T-helper 2 cell treated with Interferon-gamma antibody and Interleukin-4, amounts not matched to agents 5 μg/mL and 100 μg/mL, for 36 hours (primary cell): ENCODE measurements around the gene PDLIM1.

ENCODE experiments used
- DNase-seq: peaks from one replicate; pipeline ENCODE4 v3.0.0; 2021; ENCODE audit warnings: low spot score
- H3K27ac Mint-ChIP-seq: one replicate; pipeline ENCODE4 v1.8.0; 2021; ENCODE audit warnings: mild to moderate bottlenecking, mixed read lengths
- H3K27me3 Mint-ChIP-seq: one replicate; pipeline ENCODE4 v1.8.0; 2021; ENCODE audit warnings: low read depth, mixed read lengths
- H3K36me3 Mint-ChIP-seq: one replicate; pipeline ENCODE4 v1.8.0; 2021; ENCODE audit warnings: low read depth, mixed read lengths
- H3K4me1 Mint-ChIP-seq: one replicate; pipeline ENCODE4 v1.8.0; 2021; ENCODE audit warnings: low read depth, mixed read lengths
- H3K4me3 Mint-ChIP-seq: one replicate; pipeline ENCODE4 v1.8.0; 2022; ENCODE audit warnings: mild to moderate bottlenecking, moderate library complexity, mixed read lengths
- H3K9me3 Mint-ChIP-seq: one replicate; pipeline ENCODE4 v1.8.0; 2021; ENCODE audit warnings: mixed read lengths

Gene PDLIM1

DNA sequence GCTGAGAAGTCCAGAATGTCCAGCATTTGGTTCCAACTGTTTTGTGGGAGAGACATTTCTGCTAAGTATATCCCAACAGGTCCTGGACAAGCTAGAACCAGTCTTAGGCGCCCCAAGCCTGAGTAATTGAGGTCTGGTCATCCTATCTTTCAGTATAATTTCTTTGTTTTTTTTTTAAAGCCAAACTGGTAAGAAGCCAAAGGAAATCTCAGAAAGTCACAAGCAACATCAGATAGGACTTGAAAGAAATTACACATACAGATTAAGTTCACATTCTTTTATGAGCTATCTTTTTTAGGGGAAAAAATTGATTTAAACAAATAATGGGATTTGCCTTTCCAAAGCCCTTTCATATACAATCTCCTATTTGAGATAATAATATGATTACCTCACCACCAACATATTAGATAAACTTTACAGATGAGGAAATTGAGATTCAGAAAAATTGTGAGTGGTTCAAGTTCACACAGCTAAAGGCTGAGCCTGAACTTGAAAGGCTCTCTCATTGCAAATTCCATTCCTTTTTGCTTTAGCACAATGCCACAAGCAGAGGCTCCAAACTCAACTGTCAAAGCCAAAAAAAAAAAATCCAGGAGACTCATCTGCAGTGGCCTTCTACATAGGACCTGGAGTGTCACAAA, 15.0 kb downstream of the PDLIM1 start:
- Mint-ChIP-seq H3K4me3 (no peak overlapping the region), H3K4me1 (peaks cover 3% of the 10 kb centered on the region), H3K27me3 (no peaks in the 10 kb centered on the region), H3K27ac (no peak overlapping the region), H3K9me3 (no peaks in the 10 kb centered on the region), H3K36me3 (no peaks in the 10 kb centered on the region)
- no peak for DNase-seq

DNA sequence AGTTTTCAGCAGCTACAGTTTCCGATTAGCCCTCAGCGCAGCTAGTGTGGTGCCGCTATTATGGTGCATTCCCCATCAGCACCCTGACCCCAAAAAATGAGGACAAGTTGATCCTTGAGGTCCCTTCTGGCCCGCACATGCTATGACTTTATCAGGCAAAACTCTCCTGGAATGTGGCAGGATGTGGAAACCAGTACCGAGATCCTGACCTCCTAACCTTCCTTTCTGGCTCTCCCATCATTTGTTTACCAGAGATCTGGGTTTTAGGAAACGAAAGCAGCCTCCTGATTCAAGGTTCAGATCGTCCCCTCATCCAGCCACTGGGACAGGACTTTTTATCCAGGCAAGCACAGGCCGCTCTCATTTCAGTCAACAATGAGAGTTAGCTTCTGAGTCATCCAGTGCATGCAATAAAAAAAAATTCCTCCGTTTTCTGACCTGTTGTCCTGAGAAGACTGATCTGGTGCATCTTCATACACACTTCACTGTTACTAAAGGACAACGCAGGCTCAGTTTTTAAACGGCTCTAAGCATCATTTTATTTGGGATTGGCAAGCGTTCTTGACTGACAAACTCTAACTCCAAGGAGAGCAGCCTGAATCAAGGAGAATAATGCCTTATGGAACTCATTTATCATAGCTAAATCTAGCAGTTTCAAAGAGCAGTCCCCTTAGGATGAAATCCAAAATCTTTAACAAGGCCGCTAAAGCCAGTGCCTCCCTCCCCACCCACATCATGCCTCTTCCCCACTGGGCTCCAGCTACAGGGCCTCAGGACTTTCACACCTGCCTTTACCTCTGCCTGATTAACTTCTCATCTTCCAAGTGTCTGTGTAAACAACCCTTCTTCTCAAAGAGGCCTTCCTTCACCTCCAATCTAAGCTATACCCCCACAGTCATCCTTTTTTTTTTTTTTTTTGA, 17.1 kb downstream of the PDLIM1 start:
- H3K4me1 Mint-ChIP-seq = peaks cover under 1% of the 10 kb centered on the region
- H3K4me3 Mint-ChIP-seq = no peak overlapping the region
- no peaks in the 10 kb centered on the region for H3K27me3 Mint-ChIP-seq
- H3K36me3 Mint-ChIP-seq = no peaks in the 10 kb centered on the region
- no peak overlapping the region for H3K27ac Mint-ChIP-seq
- DNase-seq = no peak
- H3K9me3 Mint-ChIP-seq = no peaks in the 10 kb centered on the region

DNA sequence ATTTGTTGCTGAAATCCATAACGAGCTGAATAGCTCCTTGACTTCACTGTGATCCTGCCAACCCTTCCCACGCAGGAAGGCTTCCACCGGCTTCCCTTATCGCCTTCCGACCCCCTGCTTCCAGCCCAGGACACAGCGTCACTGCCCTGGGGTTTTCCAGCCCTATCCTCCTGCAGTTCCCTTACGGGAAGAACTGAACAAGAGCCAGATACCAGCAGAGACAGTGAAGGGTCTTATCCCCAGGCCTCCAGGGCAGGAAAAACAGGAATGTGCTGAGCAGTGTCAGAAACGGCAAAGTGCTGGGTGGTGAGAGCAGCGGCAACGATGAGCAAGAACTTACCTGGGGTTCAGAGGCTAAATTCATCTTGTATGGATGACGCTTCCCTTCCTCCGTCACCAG, 22.4 kb downstream of the PDLIM1 start:
- Mint-ChIP-seq H3K27ac (no peak overlapping the region), H3K27me3 (no peaks in the 10 kb centered on the region), H3K36me3 (peaks cover 7% of the 10 kb centered on the region), H3K9me3 (no peaks in the 10 kb centered on the region), H3K4me3 (no peak overlapping the region), H3K4me1 (peaks cover 5% of the 10 kb centered on the region)
- no peak for DNase-seq

DNA sequence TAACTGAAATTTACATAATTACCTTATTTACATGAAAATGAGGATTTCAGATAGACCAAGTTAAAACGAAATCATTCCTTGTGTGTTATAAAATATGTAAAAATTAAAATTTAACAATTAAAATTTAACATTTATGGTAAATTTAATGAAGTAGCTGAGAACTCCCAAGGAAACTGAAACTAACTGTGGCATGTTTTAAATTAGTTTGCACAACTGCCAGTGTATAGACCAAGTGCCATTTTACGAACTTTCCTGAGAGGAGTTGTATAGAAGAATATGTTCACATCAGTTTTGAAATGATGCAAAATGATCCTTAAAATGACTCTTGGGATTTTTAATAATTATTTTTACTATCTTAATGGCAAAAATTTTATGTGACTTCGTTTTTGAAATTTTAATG, 23.6 kb downstream of the PDLIM1 start:
- H3K27me3 Mint-ChIP-seq = no peaks in the 10 kb centered on the region
- H3K4me1 Mint-ChIP-seq = peaks cover 5% of the 10 kb centered on the region
- H3K36me3 Mint-ChIP-seq = peaks cover 11% of the 10 kb centered on the region
- H3K4me3 Mint-ChIP-seq = no peak overlapping the region
- no peaks in the 10 kb centered on the region for H3K9me3 Mint-ChIP-seq
- no peak for DNase-seq
- H3K27ac Mint-ChIP-seq = no peak overlapping the region

DNA sequence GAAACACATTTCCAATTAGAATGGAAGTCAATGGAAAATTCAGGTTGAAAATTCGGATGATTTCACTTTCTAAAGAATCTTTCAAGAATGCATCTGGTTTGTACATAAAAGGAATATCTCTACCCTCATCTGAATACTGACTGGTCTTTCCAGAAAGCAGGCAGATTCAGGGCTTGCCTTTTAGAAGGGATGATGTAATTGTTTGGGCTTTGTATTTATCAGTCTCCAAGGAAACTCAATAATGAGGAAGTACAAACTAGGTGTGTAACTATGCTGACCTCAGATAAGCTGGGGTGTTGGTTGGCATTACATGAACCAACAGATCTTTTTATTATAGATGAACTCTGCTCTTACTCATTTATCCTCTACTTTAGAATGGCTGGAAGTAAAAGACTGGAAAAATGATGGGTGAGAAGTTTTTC, 24.1 kb downstream of the PDLIM1 start:
- Mint-ChIP-seq H3K27me3 (no peaks in the 10 kb centered on the region), H3K4me1 (peaks cover 5% of the 10 kb centered on the region), H3K4me3 (no peak overlapping the region), H3K9me3 (no peaks in the 10 kb centered on the region), H3K27ac (no peak overlapping the region), H3K36me3 (peaks cover 11% of the 10 kb centered on the region)
- no peak for DNase-seq

DNA sequence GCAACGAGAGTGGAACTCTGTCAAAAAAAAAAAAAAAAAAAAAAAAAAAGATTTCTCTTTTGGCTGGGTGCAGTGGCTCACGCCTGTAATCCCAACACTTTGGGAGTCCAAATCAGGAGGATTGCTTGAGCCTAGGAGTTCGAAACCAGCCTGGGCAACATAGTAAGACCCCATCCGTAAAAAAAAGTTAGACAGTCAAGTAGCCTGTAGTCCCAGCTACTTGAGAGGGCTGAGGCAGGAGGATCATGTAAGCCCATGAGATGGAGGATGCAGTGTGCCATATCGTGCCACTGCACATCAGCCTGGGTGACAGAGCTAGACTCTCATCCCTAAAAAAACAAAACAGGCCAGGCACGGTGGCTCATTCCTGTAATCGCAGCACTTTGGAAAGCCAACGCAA, 25.2 kb downstream of the PDLIM1 start:
- Mint-ChIP-seq H3K4me1 (peaks cover 5% of the 10 kb centered on the region), H3K27me3 (no peaks in the 10 kb centered on the region), H3K9me3 (no peaks in the 10 kb centered on the region), H3K27ac (no peak overlapping the region), H3K36me3 (peaks cover 11% of the 10 kb centered on the region), H3K4me3 (no peak overlapping the region)
- DNase-seq = no peak

DNA sequence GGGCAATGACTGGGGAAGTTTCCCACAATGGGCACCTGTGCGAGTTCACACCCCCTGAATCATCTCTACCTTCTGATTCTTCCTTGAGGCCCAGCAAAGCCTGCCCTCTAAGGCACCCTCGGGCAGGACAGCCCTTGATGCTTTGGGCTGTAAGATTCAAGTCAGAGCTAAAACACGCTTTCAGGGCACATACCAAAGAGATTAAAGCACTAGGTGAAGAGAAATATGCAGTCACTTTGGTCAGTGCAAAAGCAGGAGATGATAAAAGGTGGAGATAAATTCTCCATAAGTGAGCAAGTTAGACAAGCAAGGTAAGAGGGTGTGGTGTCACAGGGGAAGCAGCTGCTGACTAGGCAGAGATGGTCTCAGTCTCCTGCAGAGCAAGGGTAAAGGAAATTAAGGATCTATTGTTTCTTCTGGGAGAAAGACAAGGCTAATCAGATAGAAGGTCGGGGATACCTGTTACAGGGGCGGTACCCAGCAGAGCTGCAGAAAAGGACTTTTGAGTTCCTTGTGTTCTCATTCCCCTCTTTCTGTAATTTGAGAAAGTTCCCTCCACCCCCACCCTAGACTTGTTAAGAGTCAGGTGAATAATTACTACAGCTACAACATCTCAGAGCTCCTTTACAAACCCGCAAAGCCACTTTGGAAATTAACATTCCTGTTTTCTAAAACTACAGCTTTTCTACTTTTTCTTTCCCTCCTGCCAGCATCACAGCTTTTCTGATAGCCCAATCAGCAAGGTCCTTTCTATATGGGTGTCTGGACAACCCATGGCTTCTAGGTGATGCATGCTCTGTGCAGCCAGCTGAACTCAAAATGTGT, 26.4 kb downstream of the PDLIM1 start:
- H3K4me3 Mint-ChIP-seq = no peak overlapping the region
- peaks cover 11% of the 10 kb centered on the region for H3K36me3 Mint-ChIP-seq
- H3K4me1 Mint-ChIP-seq = peaks cover 5% of the 10 kb centered on the region
- no peaks in the 10 kb centered on the region for H3K9me3 Mint-ChIP-seq
- no peak overlapping the region for H3K27ac Mint-ChIP-seq
- DNase-seq = no peak
- H3K27me3 Mint-ChIP-seq = no peaks in the 10 kb centered on the region

DNA sequence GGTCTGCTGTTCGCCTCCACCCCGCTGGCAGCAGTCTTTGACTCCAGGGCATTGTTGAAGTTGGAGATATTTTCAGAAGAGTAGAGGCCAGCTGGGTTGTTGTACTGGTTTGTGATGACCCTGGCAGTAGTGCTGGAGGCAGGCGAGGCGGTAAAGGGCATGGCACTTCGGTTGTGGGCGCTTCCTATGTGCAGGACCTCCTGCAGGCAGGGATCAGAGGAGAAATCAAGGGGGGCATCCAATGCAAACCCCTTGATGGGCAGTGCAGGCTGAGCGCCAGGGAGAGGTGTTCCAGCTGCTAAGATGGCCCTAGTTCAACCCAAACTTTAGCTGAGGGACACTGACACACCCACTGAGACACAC, 27.0 kb downstream of the PDLIM1 start:
- H3K4me1 Mint-ChIP-seq = peaks cover 5% of the 10 kb centered on the region
- H3K9me3 Mint-ChIP-seq = no peaks in the 10 kb centered on the region
- peaks cover 11% of the 10 kb centered on the region for H3K36me3 Mint-ChIP-seq
- H3K27ac Mint-ChIP-seq = no peak overlapping the region
- no peak for DNase-seq
- no peaks in the 10 kb centered on the region for H3K27me3 Mint-ChIP-seq
- no peak overlapping the region for H3K4me3 Mint-ChIP-seq

DNA sequence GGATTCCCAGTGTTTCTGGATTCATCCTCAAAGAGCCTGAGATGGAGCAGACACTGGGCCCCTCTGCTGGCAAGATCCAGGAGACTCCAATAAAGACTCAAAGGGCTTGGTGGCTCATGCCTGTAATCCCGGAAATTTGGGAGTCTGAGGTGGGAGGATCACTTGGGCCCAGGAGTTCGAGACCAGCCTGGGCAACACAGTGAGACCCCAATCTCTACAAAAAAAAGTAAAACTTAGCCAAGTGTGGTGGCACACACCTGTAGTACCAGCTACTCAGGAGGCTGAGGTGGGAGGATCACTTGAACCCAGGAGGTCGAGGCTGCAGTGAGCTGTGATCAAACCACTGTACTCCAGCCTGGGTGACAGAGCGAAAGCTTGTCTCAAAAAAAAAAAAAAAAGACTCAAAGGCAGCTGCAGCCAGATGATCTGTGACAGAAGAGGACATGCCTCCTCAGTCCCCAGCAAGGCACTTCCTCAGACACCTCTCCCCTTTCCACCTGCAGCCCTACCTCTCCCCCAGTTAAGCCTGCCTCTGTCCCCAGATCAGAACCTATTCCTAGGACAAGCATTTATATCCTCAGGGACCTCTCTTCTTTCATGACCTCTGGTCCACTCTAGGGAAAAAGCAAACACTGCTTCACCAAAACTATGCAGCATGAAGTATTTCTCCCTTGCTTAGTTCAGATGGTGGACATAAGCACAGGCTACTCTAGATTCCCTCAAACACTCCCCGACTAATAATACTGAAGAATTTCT, 27.9 kb downstream of the PDLIM1 start:
- Mint-ChIP-seq H3K27me3 (no peaks in the 10 kb centered on the region), H3K4me1 (peaks cover 5% of the 10 kb centered on the region), H3K27ac (no peak overlapping the region), H3K36me3 (peaks cover 13% of the 10 kb centered on the region), H3K4me3 (no peak overlapping the region), H3K9me3 (no peaks in the 10 kb centered on the region)
- no peak for DNase-seq

DNA sequence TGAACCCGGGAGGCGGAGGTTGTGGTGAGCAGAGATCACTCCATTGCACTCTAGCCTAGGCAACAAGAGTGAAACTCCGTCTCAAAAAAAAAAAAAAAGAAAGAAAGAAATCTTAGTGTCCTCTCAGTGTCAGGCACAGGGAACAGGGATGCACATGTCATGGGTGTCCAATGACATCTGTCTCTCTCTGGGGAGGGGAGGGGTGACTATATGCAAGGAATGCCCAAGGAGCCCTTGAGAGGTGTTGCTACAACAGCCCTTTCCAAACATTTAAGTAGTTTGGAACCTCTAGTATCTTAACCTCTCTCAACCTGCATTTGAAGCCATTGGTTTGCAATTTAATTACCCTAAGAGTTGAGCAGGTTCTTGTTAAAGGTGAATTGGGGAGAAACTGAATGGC, 28.9 kb downstream of the PDLIM1 start:
- Mint-ChIP-seq H3K27me3 (no peaks in the 10 kb centered on the region), H3K4me1 (peaks cover 5% of the 10 kb centered on the region), H3K4me3 (no peak overlapping the region), H3K9me3 (no peaks in the 10 kb centered on the region), H3K27ac (no peak overlapping the region), H3K36me3 (peaks cover 13% of the 10 kb centered on the region)
- DNase-seq = no peak

DNA sequence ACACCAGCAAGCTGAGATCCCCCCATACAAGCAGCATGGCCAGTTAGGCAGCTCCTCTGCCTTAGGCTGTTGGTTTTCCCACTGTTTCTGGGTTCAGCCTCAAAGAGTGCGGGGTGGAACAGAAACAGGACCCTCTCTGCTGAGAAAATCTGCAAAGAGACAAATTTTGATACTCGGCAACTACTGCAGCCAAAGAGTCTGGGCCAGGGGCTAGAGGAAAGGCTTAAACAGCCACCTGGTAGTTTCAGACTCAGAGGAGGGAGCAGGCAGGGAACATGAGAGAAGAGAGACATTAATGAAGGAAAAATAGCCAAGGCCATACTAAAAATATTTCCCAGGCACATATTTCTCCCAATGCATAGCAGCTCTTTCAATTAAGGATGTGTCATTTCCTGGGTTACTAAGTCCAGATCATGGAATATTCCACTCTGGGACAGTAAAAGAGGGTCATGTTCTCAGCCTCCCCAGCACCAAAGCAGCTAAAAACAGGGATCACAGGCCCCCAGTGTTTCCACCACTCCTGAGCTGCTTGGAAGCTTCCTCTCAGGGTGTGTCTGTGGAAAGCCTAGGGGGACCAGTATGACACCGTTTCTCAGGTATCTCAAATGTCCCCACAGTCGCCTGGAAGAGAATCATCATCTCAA, 29.8 kb downstream of the PDLIM1 start:
- H3K27me3 Mint-ChIP-seq = no peaks in the 10 kb centered on the region
- H3K4me3 Mint-ChIP-seq = no peak overlapping the region
- DNase-seq = no peak
- H3K27ac Mint-ChIP-seq = no peak overlapping the region
- H3K36me3 Mint-ChIP-seq = peaks cover 11% of the 10 kb centered on the region
- peaks cover 5% of the 10 kb centered on the region for H3K9me3 Mint-ChIP-seq
- H3K4me1 Mint-ChIP-seq = no peaks in the 10 kb centered on the region

DNA sequence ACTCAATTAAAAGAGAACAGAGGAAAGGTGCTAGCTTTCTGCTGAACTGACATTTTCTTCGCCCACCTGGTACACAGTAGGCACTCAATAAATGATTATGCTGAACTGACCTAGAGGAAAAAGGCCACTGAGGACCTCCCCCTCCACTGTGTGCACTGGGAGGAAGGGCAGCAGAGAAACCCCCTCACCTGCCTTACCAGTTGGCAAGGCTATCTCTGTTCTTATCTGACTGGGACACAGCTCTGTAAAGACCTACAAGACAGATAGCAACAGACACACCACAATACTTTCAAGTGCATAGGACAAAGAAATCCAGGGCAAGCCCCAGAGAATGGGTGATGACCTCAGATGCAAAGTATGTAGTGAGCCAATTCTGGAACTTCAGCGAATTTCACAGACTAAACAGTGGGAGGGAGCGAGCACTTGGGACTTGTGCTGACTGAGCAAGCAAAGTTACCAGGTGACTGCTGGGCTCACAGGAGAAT, 30.4 kb downstream of the PDLIM1 start:
- no peak for DNase-seq
- Mint-ChIP-seq H3K4me1 (peaks cover 2% of the 10 kb centered on the region), H3K9me3 (peaks cover 9% of the 10 kb centered on the region), H3K27ac (no peak overlapping the region), H3K27me3 (peaks cover 2% of the 10 kb centered on the region), H3K4me3 (no peak overlapping the region), H3K36me3 (peaks cover 11% of the 10 kb centered on the region)

DNA sequence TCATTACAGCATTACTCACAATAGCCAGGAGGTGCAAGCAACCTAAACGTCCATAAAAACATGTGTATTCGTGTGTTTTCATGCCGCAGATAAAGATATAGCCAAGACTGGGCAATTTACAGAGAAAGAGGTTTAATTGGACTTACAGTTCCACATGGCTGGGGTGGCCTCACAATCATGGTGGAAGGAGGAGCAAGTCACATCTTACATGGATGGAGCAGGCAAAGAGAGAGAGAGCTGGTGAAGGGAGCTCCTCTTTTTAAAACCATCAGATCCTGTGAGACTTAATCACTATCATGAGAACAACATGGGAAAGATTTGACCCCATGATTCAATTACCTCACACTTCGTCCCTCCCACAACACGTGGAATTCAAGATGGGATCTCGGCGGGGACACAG, 33.0 kb downstream of the PDLIM1 start:
- no peak overlapping the region for H3K27ac Mint-ChIP-seq
- peaks cover 5% of the 10 kb centered on the region for H3K4me1 Mint-ChIP-seq
- H3K4me3 Mint-ChIP-seq = no peak overlapping the region
- DNase-seq = no peak
- peaks cover 11% of the 10 kb centered on the region for H3K27me3 Mint-ChIP-seq
- H3K9me3 Mint-ChIP-seq = peaks cover 9% of the 10 kb centered on the region
- peaks cover 5% of the 10 kb centered on the region for H3K36me3 Mint-ChIP-seq
